AML-193 (cell line): ENCODE results near the gene CDK10.
"Not testable (repeated sequence)": the region's sequence is repeated elsewhere in the genome, so short reads cannot be mapped to it uniquely, and the experiment has no call there.

Source experiments
- DNase-seq, 2 experiments: peaks; one replicate each; lab custom pipeline; 2025; lab: John Stamatoyannopoulos, UW

Gene CDK10

DNA sequence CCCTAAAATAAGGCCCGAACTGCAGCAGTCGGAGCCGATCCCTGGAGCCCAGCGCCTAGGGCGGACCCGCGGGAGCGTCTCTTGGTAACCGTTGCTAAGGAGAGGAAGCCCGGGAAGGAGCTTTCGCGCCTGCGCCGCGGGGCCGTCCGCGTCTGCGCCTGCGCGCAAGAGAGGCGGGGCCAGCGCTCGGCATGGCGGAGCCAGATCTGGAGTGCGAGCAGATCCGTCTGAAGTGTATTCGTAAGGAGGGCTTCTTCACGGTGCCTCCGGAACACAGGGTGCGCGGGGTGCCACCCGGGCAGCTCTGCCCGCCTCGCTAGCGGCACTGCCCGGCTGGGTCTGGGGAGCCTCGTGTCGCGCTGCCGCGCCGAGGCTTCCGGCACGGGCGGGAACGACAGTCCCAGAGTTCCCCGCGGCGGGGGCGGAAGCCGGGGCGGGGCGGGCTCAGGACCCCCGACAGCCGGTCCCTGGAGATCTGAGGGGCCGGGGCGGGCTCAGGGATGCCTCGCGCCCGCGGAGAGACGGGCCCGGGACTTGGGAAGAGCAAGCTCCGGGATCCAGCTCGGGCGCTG is at the start of gene CDK10:
TSS of gene CDK10 (plus strand) at position 170 of the 572 bp plus-strand sequence. CDS start at position 192, 22 bp downstream.
- DNase-seq = peak; percentile 64 to 75

DNA sequence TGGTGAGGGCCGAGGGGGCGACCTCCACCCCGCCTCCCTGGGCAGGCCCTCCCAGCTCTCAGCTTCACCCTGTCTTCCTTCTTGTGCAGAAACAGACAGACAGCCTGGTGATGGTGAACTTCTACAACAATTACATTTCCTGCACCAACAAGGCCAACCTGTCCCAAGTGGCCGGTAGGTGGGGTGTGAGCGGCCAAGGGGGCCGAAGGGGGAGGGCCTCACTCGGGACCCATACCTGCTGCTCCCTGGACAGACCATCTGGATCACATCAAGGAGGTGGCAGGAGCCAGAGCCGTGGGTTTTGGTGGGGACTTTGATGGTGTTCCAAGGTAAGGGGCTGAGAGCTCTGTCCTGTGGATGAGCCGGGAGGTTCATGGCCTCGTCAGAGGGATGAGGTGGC is 49.1 kb upstream of the CDK10 start:
- no peak for DNase-seq

DNA sequence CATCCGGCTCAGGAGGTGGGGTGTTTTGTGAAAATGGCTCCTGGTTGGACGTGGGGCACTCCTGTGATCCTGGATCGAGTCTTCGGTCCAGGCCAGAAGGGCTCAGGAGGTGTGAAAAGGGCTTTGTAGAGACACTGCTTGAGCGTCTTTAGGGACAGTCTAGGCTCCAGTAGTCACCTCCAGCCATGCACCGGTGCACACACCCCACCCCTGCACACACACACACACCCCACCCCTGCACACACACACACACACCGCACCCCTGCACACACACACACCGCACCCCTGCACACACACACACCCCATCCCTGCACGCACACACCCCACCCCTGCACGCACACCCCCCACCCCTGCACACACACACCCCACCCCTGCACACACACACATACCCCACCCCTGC is 48.0 kb upstream of the CDK10 start:
- no peak for DNase-seq

GRCh38 chr16:89639385-89639784 is 47.1 kb upstream of the CDK10 start:
- no peak for DNase-seq

DNA sequence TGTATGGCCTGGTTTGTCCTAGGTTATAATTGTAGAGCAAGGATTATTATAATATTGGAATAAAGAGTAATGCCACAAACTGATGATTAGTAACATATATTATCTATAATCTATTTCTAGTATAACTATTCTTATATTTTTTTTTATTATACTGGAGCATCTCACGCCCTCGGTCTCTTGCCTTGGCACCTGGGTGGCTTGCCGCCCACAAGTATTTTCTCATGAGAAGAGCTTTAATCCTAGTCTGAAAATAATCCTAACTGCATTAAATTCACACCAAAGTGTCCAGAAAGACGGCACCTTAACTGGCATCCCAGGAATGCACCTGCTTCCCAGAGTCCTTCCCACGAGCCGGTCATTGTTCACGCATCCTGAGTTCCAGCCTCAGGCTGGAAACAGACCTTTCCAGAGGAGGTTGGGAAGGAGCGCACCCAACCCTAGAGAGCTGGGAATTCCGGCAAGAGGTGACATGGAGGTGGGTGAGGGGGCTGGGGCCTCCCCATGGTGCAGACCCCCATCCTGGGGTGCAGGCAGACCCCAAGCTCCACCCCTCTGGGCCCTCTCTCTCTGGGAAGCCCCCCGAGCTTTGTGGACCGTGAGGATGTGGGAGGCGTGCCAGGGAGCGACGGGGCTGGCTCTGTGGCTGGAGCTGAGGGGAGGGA is 44.9 kb upstream of the CDK10 start:
- no peak for DNase-seq

GRCh38 chr16:89642574-89642973 is 43.9 kb upstream of the CDK10 start:
- no peak for DNase-seq

- DNase-seq = no peak
Measured at GRCh38 chr16:89643769-89644300, 42.7 kb upstream of the CDK10 start.

DNA sequence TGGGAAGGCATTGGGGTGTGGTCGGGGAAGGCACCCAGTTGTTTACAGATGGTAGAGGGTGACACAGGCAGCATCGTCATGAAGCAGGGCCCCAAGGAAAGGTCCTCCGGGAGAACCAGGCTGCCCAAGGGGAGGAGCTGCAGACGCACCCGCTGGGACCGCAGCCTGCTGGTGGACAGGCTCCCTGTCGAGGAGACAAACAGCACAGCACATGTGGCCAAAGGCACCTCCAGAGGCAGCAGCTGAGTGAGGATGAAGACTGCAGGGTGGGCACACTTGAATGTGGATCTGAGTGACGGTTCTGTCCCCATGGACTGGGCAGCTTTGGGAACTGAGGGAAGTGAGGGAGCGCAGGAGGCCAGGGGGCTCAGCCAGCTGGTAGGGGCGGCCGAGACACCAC is 41.4 kb upstream of the CDK10 start:
- no peak for DNase-seq

DNA sequence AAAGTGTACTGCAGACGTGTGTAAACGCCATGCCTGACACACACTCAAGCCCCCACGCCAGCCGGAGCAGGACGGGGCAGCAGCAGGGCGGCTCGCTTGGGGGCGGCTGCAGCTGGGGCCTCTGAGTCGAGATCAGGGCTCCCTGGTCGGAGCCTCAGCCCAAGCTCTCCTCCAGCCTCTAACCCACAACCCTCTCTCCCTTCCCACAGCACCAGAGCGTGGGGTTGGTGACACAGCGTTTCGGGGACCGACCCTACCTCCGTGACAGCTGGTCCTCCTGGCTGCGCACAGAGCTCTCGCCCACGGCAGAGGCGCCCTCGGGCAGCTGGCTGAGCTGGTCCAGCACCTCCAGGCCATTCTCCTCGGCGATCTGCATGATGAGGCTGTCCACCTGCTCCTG is 40.2 kb upstream of the CDK10 start:
- DNase-seq = no peak

GRCh38 chr16:89646906-89647305 is 39.6 kb upstream of the CDK10 start:
- DNase-seq = no peak

- DNase-seq = no peak
Measured at GRCh38 chr16:89651584-89651983, 34.9 kb upstream of the CDK10 start.

DNA sequence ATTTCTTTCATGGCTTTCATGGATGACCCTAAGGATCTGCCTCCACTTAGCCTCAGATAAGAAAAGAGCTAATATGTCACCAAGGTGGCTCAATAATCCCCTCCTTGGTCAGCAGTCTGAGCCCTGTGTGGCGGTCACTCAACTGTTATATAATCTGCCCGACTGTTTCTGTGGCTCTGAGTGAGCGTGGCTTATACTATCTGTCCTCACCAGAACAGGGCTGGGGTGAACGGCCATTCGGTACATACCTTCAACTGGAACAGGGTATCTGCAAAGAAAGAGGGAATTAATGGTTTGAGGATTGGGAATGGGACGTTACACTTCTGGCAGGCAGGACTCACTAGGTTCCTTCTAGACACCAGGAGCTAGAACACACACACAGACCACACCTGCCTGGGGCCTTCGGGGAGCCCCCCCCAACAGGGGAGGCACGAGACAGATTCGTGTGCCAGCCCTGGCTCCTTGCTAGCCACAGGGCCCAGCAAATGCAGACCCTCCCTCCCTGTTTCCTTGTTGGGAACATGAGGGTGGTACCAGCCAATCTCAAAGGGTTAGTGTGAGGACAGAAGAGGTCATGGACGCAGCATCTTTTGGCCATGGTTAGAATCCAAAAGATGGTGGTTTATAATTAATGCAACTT is 32.7 kb upstream of the CDK10 start:
- no peak for DNase-seq

DNA sequence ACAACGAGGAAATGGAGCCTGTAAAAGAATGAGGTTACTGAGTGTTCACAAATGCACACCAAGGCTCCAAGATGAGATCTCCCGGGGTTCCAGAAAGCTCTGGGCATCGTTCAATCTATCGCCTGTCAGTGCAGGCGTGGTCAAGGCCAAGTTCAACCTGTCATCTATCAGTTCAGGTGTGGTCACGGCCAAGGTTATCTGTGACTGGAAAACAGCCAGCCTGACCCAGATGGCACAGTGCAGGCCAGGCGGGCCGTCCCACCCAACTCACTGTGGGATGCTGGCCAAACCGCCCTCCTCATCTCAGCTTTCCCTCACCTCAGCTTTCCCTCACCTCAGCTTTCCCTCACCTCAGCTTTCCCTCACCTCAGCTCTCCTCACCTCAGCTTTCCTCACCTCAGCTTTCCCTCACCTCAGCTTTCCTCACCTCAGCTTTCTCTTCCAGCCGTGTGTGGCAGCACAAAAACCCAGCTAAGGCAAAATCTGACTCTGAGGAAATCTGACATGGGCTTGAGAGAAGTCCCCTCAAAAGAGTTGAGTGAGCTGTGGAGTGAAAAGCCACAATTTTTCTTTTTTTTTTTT is 31.3 kb upstream of the CDK10 start:
- DNase-seq = no peak

DNA sequence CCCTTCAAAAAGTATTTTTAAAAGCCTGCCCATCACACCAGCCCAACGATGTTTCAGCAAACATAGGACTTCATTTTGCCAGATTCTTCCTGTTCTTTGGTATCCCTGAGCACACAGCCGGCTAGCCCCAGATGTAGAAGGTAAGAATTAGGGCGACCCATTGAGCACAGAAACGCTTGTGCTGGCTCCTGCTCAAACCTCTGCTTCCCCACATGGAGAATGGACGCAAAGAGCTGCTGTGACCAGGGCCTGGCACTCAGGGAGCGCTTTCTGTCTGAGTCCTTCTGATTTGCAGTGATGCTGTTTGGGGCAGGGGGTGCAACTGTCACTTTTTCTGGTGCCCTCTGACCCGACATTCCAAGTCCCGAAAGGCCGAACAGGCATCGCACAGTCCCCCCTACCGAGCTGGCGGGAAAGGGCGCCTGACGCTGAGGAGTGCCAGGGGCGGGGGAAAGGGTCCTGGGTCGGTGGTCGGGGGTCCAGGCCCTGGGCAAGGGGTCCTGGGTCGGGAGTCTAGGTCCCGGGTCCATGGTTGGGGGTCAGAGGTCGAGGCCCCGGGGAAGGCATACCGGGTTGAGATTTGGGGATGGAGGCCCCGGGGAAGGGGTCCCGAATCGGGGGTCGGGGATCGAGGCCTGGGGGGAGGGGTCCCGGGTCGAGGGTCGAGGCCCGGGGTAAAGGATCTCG is 29.9 kb upstream of the CDK10 start:
- no peak for DNase-seq

GRCh38 chr16:89657442-89658220 is 28.9 kb upstream of the CDK10 start, which contains the start of the genes CHMP1A and SPATA33:
Gene CHMP1A, minus strand, starts transcription at chr16:89657708. Its CDS starts 120 bp downstream, at chr16:89657588.
Gene SPATA33, plus strand, starts transcription at chr16:89657836. Its CDS starts 76 bp downstream, at chr16:89657912.
- peak; percentile 54 to 65 for DNase-seq

GRCh38 chr16:89658221-89658879 is 28.1 kb upstream of the CDK10 start:
- peak in 1 of 2 experiments; percentile 35 for DNase-seq

- DNase-seq = no peak
Measured at GRCh38 chr16:89660146-89660545, 26.3 kb upstream of the CDK10 start.

GRCh38 chr16:89661215-89661614 is 25.3 kb upstream of the CDK10 start:
- no peak for DNase-seq

GRCh38 chr16:89664238-89664637 is 22.3 kb upstream of the CDK10 start:
- not testable (repeated sequence) for DNase-seq

- not testable (repeated sequence) for DNase-seq
Measured at GRCh38 chr16:89667000-89667399, 19.5 kb upstream of the CDK10 start.

- DNase-seq = no peak
Measured at GRCh38 chr16:89667633-89668032, 18.9 kb upstream of the CDK10 start.
